H1 (cell line): Measurements from ENCODE around the gene OSBPL3. TPM values are rescaled to one million over a fixed set of nuclear protein-coding genes. Genes with fewer than 3 reads are reported as not detected.

ENCODE experiments used
- CTCF ChIA-PET: fragments of 300-600 bp; sonication (Branson Sonifier 250); formaldehyde crosslinking; loops from one replicate; lab custom pipeline; 2021; ENCODE audit not compliant: partially characterized antibody; lab: Charles Lee
- POLR2A ChIA-PET: fragments of 300-600 bp; sonication (Branson Sonifier 250); formaldehyde crosslinking; loops from one replicate; lab custom pipeline; 2021; ENCODE audit warnings: inconsistent platforms; ENCODE audit not compliant: partially characterized antibody; lab: Charles Lee
- DNase-seq, 2 experiments: peaks; one replicate each; pipeline versions ENCODE4 v3.0.0 to v3.0.0-alpha.2; 2010 to 2022; ENCODE audit warnings: low spot score in 2 of 2, low read depth in 1 of 2, mixed read lengths in 1 of 2
- FAIRE-seq: peaks from 2 replicates; lab custom pipeline; 2011; peaks lifted over from hg19 to GRCh38; lab: Jason Lieb, UNC
- H2AFZ ChIP-seq: 2 replicates; pipeline ENCODE4 v1.8.1; 2012; ENCODE audit warnings: low read length, inconsistent platforms
- H2AK5ac ChIP-seq: 2 replicates; pipeline ENCODE4 v1.6.1; 2013; ENCODE audit warnings: low read depth, low read length
- H2BK120ac ChIP-seq: replicated peaks from 2 replicates; pipeline ENCODE3; 2013; ENCODE audit warnings: low read depth, low read length, inconsistent platforms
- H2BK12ac ChIP-seq: 2 replicates; pipeline ENCODE4 v1.6.1; 2013; ENCODE audit warnings: low read depth, low read length
- H2BK15ac ChIP-seq: 2 replicates; pipeline ENCODE4 v1.6.1; 2013; ENCODE audit warnings: low read length
- H2BK20ac ChIP-seq: 2 replicates; pipeline ENCODE4 v1.6.1; 2013; ENCODE audit warnings: low read length
- H2BK5ac ChIP-seq: 2 replicates; pipeline ENCODE4 v1.6.1; 2013; ENCODE audit warnings: low read depth, low read length
- H3K14ac ChIP-seq: 2 replicates; pipeline ENCODE4 v1.6.1; 2013; ENCODE audit warnings: inconsistent platforms; ENCODE audit not compliant: insufficient read length
- H3K18ac ChIP-seq: 2 replicates; pipeline ENCODE4 v1.6.1; 2013; ENCODE audit warnings: low read length; ENCODE audit errors: extremely low read depth
- H3K23ac ChIP-seq: 2 replicates; pipeline ENCODE4 v1.6.1; 2013; ENCODE audit warnings: inconsistent platforms; ENCODE audit not compliant: insufficient read length
- H3K23me2 ChIP-seq: 2 replicates; pipeline ENCODE4 v1.6.1; 2013; ENCODE audit warnings: low read depth, low read length
- H3K27ac ChIP-seq: 2 replicates; pipeline ENCODE4 v1.6.1; 2011; ENCODE audit warnings: low read depth, low read length, inconsistent platforms
- H3K27me3 ChIP-seq, 4 experiments: replicated peaks in 1 of 4; 1 replicate in 1 of 4; 2 replicates in 3 of 4; pipeline versions ENCODE4 v1.6.1 to v1.8.1; 2011 to 2013; ENCODE audit warnings: low read length in 3 of 4, mild to moderate bottlenecking in 3 of 4, inconsistent platforms in 2 of 4, mixed read lengths in 2 of 4, moderate library complexity in 1 of 4; ENCODE audit not compliant: control insufficient read depth in 3 of 4, insufficient read depth in 3 of 4; ENCODE audit errors: extremely low read depth in 1 of 4
- H3K36me3 ChIP-seq, 4 experiments: 2 replicates each; pipeline versions ENCODE4 v1.6.1 to v1.8.1; 2011 to 2013; ENCODE audit warnings: mild to moderate bottlenecking in 4 of 4, low read length in 3 of 4, moderate library complexity in 2 of 4, control low read depth in 1 of 4, inconsistent platforms in 1 of 4; ENCODE audit not compliant: insufficient read depth in 4 of 4, control insufficient read depth in 2 of 4
- H3K4ac ChIP-seq: replicated peaks from 2 replicates; pipeline ENCODE3; 2013; ENCODE audit warnings: low read length, low read depth, mixed read lengths, inconsistent platforms; ENCODE audit not compliant: insufficient read length
- H3K4me1 ChIP-seq, 4 experiments: replicated peaks in 1 of 4; 1 replicate in 1 of 4; 2 replicates in 3 of 4; pipeline versions ENCODE4 v1.6.1 to v1.8.1; 2011 to 2013; ENCODE audit warnings: low read length in 3 of 4, inconsistent platforms in 2 of 4, mixed read lengths in 1 of 4; ENCODE audit not compliant: insufficient read depth in 4 of 4, control insufficient read depth in 3 of 4
- H3K4me2 ChIP-seq, 2 experiments: 2 replicates each; pipeline versions ENCODE4 v1.6.1 to v1.8.1; 2011 to 2013; ENCODE audit warnings: low read depth in 2 of 2, low read length in 2 of 2, control low read depth in 1 of 2, inconsistent platforms in 1 of 2, mild to moderate bottlenecking in 1 of 2; ENCODE audit not compliant: insufficient read depth in 1 of 2
- H3K4me3 ChIP-seq, 4 experiments: fragments of 200-600, 300-600 bp in 1 of 4; sonication (generic), shearing (Covaris generic), sonication (Bioruptor Twin) in 1 of 4; 2 replicates each; pipeline versions ENCODE4 v1.5.1 to v1.8.1; 2011 to 2016; ENCODE audit warnings: low read length in 4 of 4, low read depth in 3 of 4, control low read depth in 2 of 4, inconsistent platforms in 2 of 4, mild to moderate bottlenecking in 2 of 4, mixed read lengths in 1 of 4, moderate library complexity in 1 of 4; ENCODE audit not compliant: insufficient read depth in 2 of 4; ENCODE audit errors: extremely low read depth in 1 of 4
- H3K56ac ChIP-seq: replicated peaks from 2 replicates; pipeline ENCODE3; 2013; ENCODE audit warnings: low read depth, mild to moderate bottlenecking, mixed read lengths, low read length, inconsistent platforms; ENCODE audit not compliant: insufficient read length
- H3K79me1 ChIP-seq: 2 replicates; pipeline ENCODE4 v1.6.1; 2013; ENCODE audit warnings: low read depth, low read length, control low read depth
- H3K79me2 ChIP-seq, 2 experiments: 2 replicates each; pipeline versions ENCODE4 v1.6.1 to v1.8.1; 2012 to 2013; ENCODE audit warnings: low read length in 2 of 2, mild to moderate bottlenecking in 2 of 2, inconsistent platforms in 1 of 2; ENCODE audit not compliant: insufficient read depth in 2 of 2, control insufficient read depth in 1 of 2
- H3K9ac ChIP-seq, 4 experiments: replicated peaks in 1 of 4; 1 replicate in 1 of 4; 2 replicates in 3 of 4; pipeline versions ENCODE4 v1.6.1 to v1.8.1; 2011 to 2013; ENCODE audit warnings: low read depth in 3 of 4, low read length in 3 of 4, control low read depth in 2 of 4, mild to moderate bottlenecking in 2 of 4, moderate library complexity in 2 of 4, inconsistent platforms in 1 of 4; ENCODE audit errors: extremely low read depth in 1 of 4
- H3K9me3 ChIP-seq, 2 experiments: 2 replicates each; pipeline versions ENCODE4 v1.6.1 to v1.8.1; 2012 to 2013; ENCODE audit warnings: mild to moderate bottlenecking in 2 of 2, moderate library complexity in 2 of 2, control low read depth in 1 of 2, inconsistent platforms in 1 of 2, low read depth in 1 of 2, low read length in 1 of 2, mixed read lengths in 1 of 2; ENCODE audit not compliant: insufficient read depth in 2 of 2
- H4K20me1 ChIP-seq, 2 experiments: replicated peaks in 1 of 2; 2 replicates each; pipeline versions ENCODE3 to v1.8.1; 2011 to 2013; ENCODE audit warnings: inconsistent platforms in 2 of 2, low read length in 2 of 2, mild to moderate bottlenecking in 1 of 2; ENCODE audit not compliant: insufficient read depth in 2 of 2, control insufficient read depth in 1 of 2
- H4K5ac ChIP-seq: 2 replicates; pipeline ENCODE4 v1.6.1; 2013; ENCODE audit warnings: low read length, low read depth, mixed read lengths, inconsistent platforms; ENCODE audit not compliant: insufficient read length
- H4K8ac ChIP-seq: 2 replicates; pipeline ENCODE4 v1.8.0; 2013; ENCODE audit warnings: mild to moderate bottlenecking, moderate library complexity, low read length, inconsistent platforms; ENCODE audit not compliant: insufficient read depth; ENCODE audit errors: extremely low read depth
- H4K91ac ChIP-seq: replicated peaks from 2 replicates; pipeline ENCODE3; 2013; ENCODE audit warnings: low read length, mixed read lengths, inconsistent platforms; ENCODE audit not compliant: insufficient read length
- CBX8 ChIP-seq: fragments of 300-800, 300-1000 bp; sonication (generic); IDR thresholded peaks from 2 replicates; pipeline ENCODE4 v1.7.1; 2016; ENCODE audit warnings: low read depth, low read length, borderline replicate concordance
- EP300 ChIP-seq, 2 experiments: IDR thresholded peaks; 1 replicate in 1 of 2; 2 replicates in 1 of 2; pipeline ENCODE4 v1.6.1; 2011 to 2012; ENCODE audit warnings: low read depth in 2 of 2, low read length in 2 of 2, mild to moderate bottlenecking in 2 of 2, borderline replicate concordance in 1 of 2, inconsistent platforms in 1 of 2, moderate library complexity in 1 of 2
- FOSL1 ChIP-seq: IDR thresholded peaks from 2 replicates; pipeline ENCODE4 v1.6.1; 2011; ENCODE audit warnings: mild to moderate bottlenecking, low read depth, low read length, moderate library complexity; ENCODE audit not compliant: insufficient read depth
- HDAC2 ChIP-seq, 2 experiments: fragments of 300-600 bp in 1 of 2; sonication (generic) in 1 of 2; IDR thresholded peaks; 2 replicates each; pipeline ENCODE4 v1.6.1; 2011 to 2012; ENCODE audit warnings: low read depth in 2 of 2, low read length in 2 of 2, mild to moderate bottlenecking in 2 of 2, moderate library complexity in 2 of 2, borderline replicate concordance in 1 of 2, inconsistent platforms in 1 of 2
- HDAC6 ChIP-seq: IDR thresholded peaks from one replicate; pipeline ENCODE4 v1.7.1; 2012; ENCODE audit warnings: low read depth, mild to moderate bottlenecking, inconsistent platforms, low read length, moderate library complexity
- JUND ChIP-seq: IDR thresholded peaks from 2 replicates; pipeline ENCODE4 v1.6.1; 2011; ENCODE audit warnings: mild to moderate bottlenecking, improper control_type of control experiment, low read length
- MAFK ChIP-seq: IDR thresholded peaks from 2 replicates; pipeline ENCODE4 v1.6.1; 2012; ENCODE audit warnings: low read depth, mild to moderate bottlenecking, improper control_type of control experiment, low read length
- NRF1 ChIP-seq: IDR thresholded peaks from 2 replicates; pipeline ENCODE4 v1.6.1; 2011; ENCODE audit warnings: mild to moderate bottlenecking, low read depth, low read length, improper control_type of control experiment
- SAP30 ChIP-seq: fragments of 300-600 bp; sonication (generic); IDR thresholded peaks from 2 replicates; pipeline ENCODE4 v1.7.1; 2012; ENCODE audit warnings: low read length, moderate library complexity, mild to moderate bottlenecking, inconsistent platforms; ENCODE audit not compliant: insufficient read depth, insufficient replicate concordance
- SIN3A ChIP-seq, 2 experiments: IDR thresholded peaks in 1 of 2; conservative IDR thresholded peaks in 1 of 2; 2 replicates each; pipeline ENCODE4 v1.6.1; 2011 to 2012; ENCODE audit warnings: low read length in 2 of 2, improper control_type of control experiment in 1 of 2, low read depth in 1 of 2, mild to moderate bottlenecking in 1 of 2
- SIX5 ChIP-seq: IDR thresholded peaks from 2 replicates; pipeline ENCODE4 v1.6.1; 2011; ENCODE audit warnings: mild to moderate bottlenecking, low read depth, low read length
- SP2 ChIP-seq: IDR thresholded peaks from 2 replicates; pipeline ENCODE4 v1.6.1; 2012; ENCODE audit warnings: mild to moderate bottlenecking, low read length, inconsistent platforms
- WGBS, 2 experiments: shearing (Covaris generic) in 1 of 2; methylation state at CpG; one replicate each; pipeline versions ENCODE4 v1.1.6 to v1.1.7; 2013 to 2015; ENCODE audit warnings: low lambda C conversion rate in 2 of 2, mixed read lengths in 2 of 2, inconsistent platforms in 1 of 2, low coverage in 1 of 2, missing lambda C conversion rate in 1 of 2; ENCODE audit not compliant: insufficient replicate concordance in 2 of 2, insufficient coverage in 1 of 2, insufficient read length in 1 of 2; ENCODE audit errors: extremely low coverage in 1 of 2, missing lambda C conversion rate in 1 of 2; 5-methylcytosine and 5-hydroxymethylcytosine counted together
- polyA plus RNA-seq, 7 experiments: library from polyadenylated mRNA; depleted of rRNA in 3 of 7; stranded (reverse) in 5 of 7; unstranded in 2 of 7; fragments of >200 nt in 5 of 7; fragments of 200-250 nt in 2 of 7; gene quantifications; 1 replicate in 5 of 7; 2 replicates in 1 of 7; 4 replicates in 1 of 7; pipeline versions ENCODE4 v1.2.1 to v1.2.3, GENCODE V29; 2011 to 2013; ENCODE audit warnings: missing spikeins in 2 of 7, mixed read lengths in 2 of 7
- total RNA-seq: library from RNA; stranded (reverse); fragmentation: NEBNext Ultra II Directional; extraction: Animal tissue kit (Norgen Biotek cat#: 25700); gene quantifications from 2 replicates; pipeline ENCODE4 v1.2.1, GENCODE V29; 2021

OSBPL3 gene
- total and polyA plus RNA-seq, 2 of the 8 experiments (the other 6 are each of a cell fraction or from before 2014, with no cell fraction given) = 2.8 to 13.9 TPM

DNA sequence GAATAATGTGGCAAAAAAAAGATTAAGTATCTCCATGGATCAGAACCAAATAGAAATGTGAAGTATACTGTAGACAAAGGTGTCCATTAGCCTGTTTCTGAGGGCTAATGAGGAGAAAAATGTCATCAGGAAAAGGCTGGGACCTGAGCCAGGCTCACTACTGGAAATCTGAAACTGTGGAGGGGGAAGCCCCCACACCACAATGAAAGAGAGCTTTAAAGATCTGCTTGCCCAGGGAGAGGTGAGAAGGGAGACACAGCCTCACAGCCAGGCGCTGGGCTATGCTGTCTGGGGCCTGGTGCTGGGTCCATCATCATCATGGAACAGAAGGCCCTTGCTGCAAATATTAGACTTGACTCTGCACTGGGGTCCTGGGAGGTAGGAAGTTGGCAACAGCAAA, 90.4 kb downstream of the OSBPL3 start:
- Histone ChIP-seq H4K20me1 (no peaks in the 10 kb centered on the region), H2BK20ac (no peak overlapping the region), H2BK120ac (no peak overlapping the region), H2BK12ac (no peak overlapping the region), H3K27me3 (no peaks in the 10 kb centered on the region), H3K27ac (no peak overlapping the region), H3K4me1 (peaks cover 0 to 2% (median under 1%) of the 10 kb centered on the region in 4 experiments; a peak in 1 of 7 replicates), H3K14ac (no peak overlapping the region), H3K4me2 (no peak overlapping the region), H3K23ac (no peak overlapping the region), H4K5ac (no peak overlapping the region), H3K18ac (no peak overlapping the region), H2BK15ac (no peak overlapping the region), H3K4me3 (no peak overlapping the region), H3K9ac (no peak overlapping the region), H3K79me1 (no peaks in the 10 kb centered on the region), H3K9me3 (no peaks in the 10 kb centered on the region), H3K23me2 (no peaks in the 10 kb centered on the region), H2AFZ (no peak overlapping the region), H4K8ac (no peak overlapping the region), H3K56ac (no peak overlapping the region), H3K36me3 (no peaks in the 10 kb centered on the region), H2BK5ac (no peak overlapping the region), H3K4ac (no peak overlapping the region), H3K79me2 (no peaks in the 10 kb centered on the region), H4K91ac (no peak overlapping the region), H2AK5ac (no peak overlapping the region)
- POLR2A ChIA-PET = no interaction called here
- WGBS, 2 experiments = 75% methylated on average over 1 of the region's 1 CpG; no CpG with 5 or more reads in 1 of the 2 experiments
- CTCF ChIA-PET = interaction anchor here (0.7 to 1.5 kb wide), 6 partner anchors 12 to 209 kb away, joined by 3 to 5 read pairs (median 3); no protein-coding TSS in a partner anchor
- DNase-seq (no peak), FAIRE-seq (no peak)
- TF ChIP-seq SIN3A (conservative IDR thresholded peaks at IDR 0.05 in 1 of 2, IDR thresholded peaks at IDR 0.05 in 1 of 2; ENCODE audit: low read depth in 1 of 2, low read length in 2 of 2) (no peak), HDAC6 (no peak), NRF1 (no peak), EP300 (IDR thresholded peaks at IDR 0.05; ENCODE audit: borderline replicate concordance in 1 of 2, low read depth in 2 of 2, low read length in 2 of 2) (no peak), JUND (no peak), FOSL1 (no peak), SIX5 (no peak), SP2 (no peak), SAP30 (no peak), HDAC2 (IDR thresholded peaks at IDR 0.05; ENCODE audit: borderline replicate concordance in 1 of 2, low read depth in 2 of 2, low read length in 2 of 2) (no peak), MAFK (no peak), CBX8 (no peak)
